Activated naive CD4-positive, alpha-beta T cell treated with anti-CD3 and anti-CD28 coated beads for 36 hours (primary cell): ENCODE results near the gene GSC2. TPM values are rescaled to one million over a fixed set of nuclear protein-coding genes. Genes with fewer than 3 reads are reported as not detected.

ENCODE experiments used
- CTCF ChIA-PET: fragments of 350-600 bp; sonication (Branson Sonifier 250); formaldehyde crosslinking; loops from one replicate; lab custom pipeline; 2021; ENCODE audit warnings: antibody characterized with exemption; lab: Charles Lee
- DNase-seq: peaks from one replicate; pipeline ENCODE4 v3.0.0-alpha.2; 2020
- H3K27ac Mint-ChIP-seq: one replicate; pipeline ENCODE4 v1.8.0; 2021; ENCODE audit warnings: mild to moderate bottlenecking, mixed read lengths
- H3K27me3 Mint-ChIP-seq: one replicate; pipeline ENCODE4 v1.8.0; 2021; ENCODE audit warnings: low read depth, mixed read lengths
- H3K36me3 Mint-ChIP-seq: one replicate; pipeline ENCODE4 v1.8.0; 2021; ENCODE audit warnings: low read depth, mixed read lengths
- H3K4me1 Mint-ChIP-seq: one replicate; pipeline ENCODE4 v1.8.0; 2021; ENCODE audit warnings: low read depth, mixed read lengths
- H3K4me3 Mint-ChIP-seq: one replicate; pipeline ENCODE4 v1.8.0; 2021; ENCODE audit warnings: mild to moderate bottlenecking, moderate library complexity, mixed read lengths
- H3K9me3 Mint-ChIP-seq: one replicate; pipeline ENCODE4 v1.8.0; 2021; ENCODE audit warnings: mixed read lengths
- intact Hi-C: fragments of 100-400 bp; cut with micrococcal nuclease; formaldehyde crosslinking; loops from one replicate; pipeline ENCODE4 v1.15.1; 2023
- total RNA-seq, 2 experiments: library from RNA; stranded (reverse); gene quantifications; one replicate each; pipeline ENCODE4 v1.2.3, GENCODE V29; 2021

GSC2 gene, protein sequence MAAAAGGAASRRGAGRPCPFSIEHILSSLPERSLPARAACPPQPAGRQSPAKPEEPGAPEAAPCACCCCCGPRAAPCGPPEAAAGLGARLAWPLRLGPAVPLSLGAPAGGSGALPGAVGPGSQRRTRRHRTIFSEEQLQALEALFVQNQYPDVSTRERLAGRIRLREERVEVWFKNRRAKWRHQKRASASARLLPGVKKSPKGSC
- total RNA-seq = not detected

DNA sequence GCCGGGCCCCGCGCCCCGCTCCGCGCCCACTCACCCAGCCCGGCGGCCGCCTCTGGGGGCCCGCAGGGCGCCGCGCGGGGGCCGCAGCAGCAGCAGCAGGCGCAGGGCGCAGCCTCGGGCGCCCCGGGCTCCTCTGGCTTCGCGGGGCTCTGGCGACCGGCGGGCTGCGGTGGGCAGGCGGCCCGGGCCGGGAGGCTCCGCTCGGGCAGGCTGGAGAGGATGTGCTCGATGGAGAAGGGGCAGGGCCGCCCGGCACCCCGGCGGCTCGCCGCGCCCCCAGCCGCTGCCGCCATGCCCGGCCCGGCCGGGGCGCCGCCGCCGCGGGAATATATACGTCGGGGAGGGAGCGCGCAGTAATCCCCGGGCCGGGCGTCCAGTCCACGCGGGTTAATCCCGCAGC lies at the start of gene GSC2:
GSC2 (minus strand) TSS at position 302 of the 400 bp plus-strand sequence; CDS start at position 293, 9 bp downstream.
- CTCF ChIA-PET = no interaction called here
- DNase-seq = no peak
- Mint-ChIP-seq H3K27ac (no peak within 1 kb of the TSS), H3K27me3 (peaks cover 48% of the 10 kb centered on the region), H3K4me1 (peaks cover 9% of the 10 kb centered on the region), H3K4me3 (peak within 1 kb of the TSS; percentile 63), H3K9me3 (no peaks in the 10 kb centered on the region), H3K36me3 (peaks cover 6% of the 10 kb centered on the region)
- intact Hi-C loops = no loop called here

DNA sequence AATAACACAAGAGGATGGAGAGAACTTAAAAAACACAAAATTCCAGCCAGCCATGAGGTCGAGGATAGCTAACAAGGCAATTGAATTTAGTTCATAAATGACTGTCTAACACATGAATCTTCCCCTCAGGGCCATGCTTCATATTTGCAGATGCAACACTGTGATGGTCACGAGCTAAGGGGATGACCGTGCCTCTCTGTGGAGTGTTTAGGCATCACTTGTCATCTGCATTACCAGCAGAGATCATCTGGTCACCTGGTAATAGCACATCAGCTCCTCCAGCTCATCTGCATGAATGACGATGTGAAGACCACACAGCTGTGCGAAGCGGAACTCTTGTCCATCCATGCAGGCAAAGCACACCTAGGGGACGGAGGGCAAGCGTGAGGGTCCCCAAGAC lies 49.4 kb upstream of the GSC2 start:
- no peaks in the 10 kb centered on the region for H3K36me3 Mint-ChIP-seq
- no peak overlapping the region for H3K4me3 Mint-ChIP-seq
- no peak for DNase-seq
- CTCF ChIA-PET = no interaction called here
- peaks cover 4% of the 10 kb centered on the region for H3K4me1 Mint-ChIP-seq
- no peaks in the 10 kb centered on the region for H3K9me3 Mint-ChIP-seq
- intact Hi-C loops = no loop called here
- H3K27ac Mint-ChIP-seq = no peak overlapping the region
- H3K27me3 Mint-ChIP-seq = no peaks in the 10 kb centered on the region

DNA sequence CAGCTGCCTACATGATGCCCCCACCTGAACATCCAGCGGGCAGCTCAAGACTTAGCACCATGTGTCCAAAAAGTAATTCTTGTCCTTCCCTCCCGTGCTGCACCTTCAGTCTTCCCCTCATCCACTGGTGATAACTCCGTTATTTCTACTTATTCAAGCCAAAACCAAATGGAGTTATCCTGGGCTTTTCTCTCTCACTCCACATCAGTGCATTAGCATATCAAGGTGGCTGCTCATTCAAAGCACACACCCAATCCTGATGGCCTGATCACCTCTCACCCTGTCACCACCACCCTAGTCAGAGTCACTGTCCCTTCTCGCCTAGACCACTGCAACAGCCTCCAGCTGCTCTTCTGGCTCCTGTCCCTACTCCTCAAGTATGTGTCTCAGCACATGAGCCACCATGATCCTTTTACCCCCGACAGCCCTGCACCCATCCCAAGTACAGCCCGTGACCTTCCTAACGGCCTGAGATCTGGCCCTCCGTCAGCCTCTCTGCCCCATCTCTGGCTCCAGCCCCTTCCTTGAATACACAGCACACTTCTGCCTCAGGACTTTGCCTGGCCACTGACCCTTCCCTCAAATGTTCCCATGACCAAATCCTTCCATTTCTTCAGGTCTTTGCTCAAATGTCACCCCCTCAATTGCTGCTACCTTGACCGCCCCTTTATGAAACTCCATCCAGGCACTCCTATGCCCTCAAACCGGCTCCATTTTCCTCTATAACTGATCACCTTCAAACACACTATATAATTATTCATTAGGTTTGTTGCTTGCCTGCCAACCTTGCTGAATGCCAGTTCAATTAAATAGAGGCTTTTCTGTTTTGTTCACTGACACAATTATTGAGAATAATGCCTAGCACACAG lies 48.1 kb upstream of the GSC2 start:
- CTCF ChIA-PET = no interaction called here
- no peak overlapping the region for H3K27ac Mint-ChIP-seq
- H3K36me3 Mint-ChIP-seq = no peaks in the 10 kb centered on the region
- intact Hi-C loops = no loop called here
- H3K27me3 Mint-ChIP-seq = no peaks in the 10 kb centered on the region
- H3K4me1 Mint-ChIP-seq = peaks cover 4% of the 10 kb centered on the region
- no peak overlapping the region for H3K4me3 Mint-ChIP-seq
- no peak for DNase-seq
- H3K9me3 Mint-ChIP-seq = no peaks in the 10 kb centered on the region

DNA sequence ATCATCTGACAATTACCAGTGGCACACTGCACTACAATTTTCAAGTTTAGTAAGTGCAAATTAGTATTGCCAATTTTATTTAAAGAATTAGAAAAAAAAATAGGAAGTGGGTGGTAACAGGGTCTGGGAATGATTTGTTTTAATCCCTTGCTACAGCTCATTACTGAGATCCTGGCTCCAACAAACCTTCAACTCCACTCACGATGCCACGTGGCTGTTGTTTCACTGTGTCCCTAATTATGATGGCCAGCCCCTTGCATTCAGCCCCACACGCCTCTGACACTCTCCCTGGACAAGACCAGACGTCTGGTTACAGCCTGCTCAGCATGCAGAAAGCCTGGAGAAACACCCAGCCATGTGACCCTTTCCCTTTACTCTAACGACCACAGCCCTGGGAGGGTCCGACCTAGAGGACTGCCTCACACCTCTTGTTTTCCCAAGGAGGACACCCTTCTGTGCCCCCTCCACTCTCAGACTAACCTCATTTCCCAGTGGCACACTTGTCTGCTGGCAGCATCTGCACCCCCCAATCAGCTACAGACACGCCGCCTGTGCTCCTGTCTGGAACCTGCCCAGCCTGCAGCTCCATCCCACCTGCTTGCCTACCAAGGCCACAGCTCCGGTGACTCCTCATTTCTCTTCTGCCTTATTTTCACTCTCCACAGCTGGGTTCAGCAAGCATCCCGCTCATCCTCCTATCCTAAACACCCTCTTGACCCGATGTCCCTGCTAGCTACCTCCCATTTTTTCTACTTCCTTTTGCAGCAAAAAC lies 46.9 kb upstream of the GSC2 start:
- Mint-ChIP-seq H3K4me1 (peaks cover 4% of the 10 kb centered on the region), H3K27me3 (no peaks in the 10 kb centered on the region), H3K27ac (no peak overlapping the region), H3K4me3 (no peak overlapping the region), H3K36me3 (no peaks in the 10 kb centered on the region), H3K9me3 (no peaks in the 10 kb centered on the region)
- no peak for DNase-seq
- CTCF ChIA-PET = no interaction called here
- intact Hi-C loops = no loop called here

DNA sequence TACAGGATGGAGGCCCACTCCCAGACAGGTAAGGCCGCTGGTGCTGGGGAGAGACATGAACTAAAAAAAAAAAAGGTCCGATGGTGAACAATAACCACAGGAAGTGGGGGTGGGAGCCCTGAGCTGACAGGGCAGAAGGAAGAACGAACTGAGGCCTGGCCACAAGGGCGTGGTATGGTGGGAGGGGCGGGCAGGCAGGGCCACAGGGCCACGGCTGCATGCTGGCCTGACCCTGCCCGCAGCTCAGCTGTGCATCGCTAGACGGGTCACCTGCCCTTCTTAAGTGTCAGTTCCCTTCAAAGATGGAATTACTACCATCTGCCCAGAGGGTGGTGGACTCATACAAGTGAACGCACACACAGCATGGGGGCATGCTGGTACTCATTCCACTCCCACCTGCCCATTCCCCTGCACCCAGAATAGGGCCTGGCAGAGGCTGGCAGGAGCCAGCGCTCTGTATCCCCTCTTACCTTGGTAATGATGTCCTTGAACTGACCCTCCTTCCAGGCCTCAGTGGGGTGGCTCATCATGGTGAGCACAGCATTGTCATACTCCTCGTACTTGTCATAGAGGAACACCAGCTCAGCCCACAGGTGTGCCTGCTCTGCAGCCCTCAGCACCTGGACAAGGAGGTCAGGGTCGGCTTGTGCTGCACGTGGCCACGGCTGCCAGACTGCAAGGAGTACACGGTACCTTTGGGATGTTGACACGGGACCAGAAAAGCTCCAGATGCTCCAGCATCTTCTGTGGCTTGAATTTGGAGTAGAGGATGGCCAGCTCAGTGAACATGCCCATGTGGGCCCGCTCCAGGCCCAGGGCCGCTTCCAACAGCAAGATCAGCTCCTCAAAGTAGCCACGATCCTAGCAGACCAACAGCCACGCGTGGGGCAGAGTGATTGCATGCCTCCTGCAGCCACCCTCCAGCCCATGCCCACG lies 46.0 kb upstream of the GSC2 start:
- Mint-ChIP-seq H3K36me3 (no peaks in the 10 kb centered on the region), H3K9me3 (no peaks in the 10 kb centered on the region), H3K27me3 (no peaks in the 10 kb centered on the region), H3K27ac (no peak overlapping the region), H3K4me1 (peaks cover 4% of the 10 kb centered on the region), H3K4me3 (no peak overlapping the region)
- CTCF ChIA-PET = no interaction called here
- DNase-seq = no peak
- intact Hi-C loops = no loop called here

DNA sequence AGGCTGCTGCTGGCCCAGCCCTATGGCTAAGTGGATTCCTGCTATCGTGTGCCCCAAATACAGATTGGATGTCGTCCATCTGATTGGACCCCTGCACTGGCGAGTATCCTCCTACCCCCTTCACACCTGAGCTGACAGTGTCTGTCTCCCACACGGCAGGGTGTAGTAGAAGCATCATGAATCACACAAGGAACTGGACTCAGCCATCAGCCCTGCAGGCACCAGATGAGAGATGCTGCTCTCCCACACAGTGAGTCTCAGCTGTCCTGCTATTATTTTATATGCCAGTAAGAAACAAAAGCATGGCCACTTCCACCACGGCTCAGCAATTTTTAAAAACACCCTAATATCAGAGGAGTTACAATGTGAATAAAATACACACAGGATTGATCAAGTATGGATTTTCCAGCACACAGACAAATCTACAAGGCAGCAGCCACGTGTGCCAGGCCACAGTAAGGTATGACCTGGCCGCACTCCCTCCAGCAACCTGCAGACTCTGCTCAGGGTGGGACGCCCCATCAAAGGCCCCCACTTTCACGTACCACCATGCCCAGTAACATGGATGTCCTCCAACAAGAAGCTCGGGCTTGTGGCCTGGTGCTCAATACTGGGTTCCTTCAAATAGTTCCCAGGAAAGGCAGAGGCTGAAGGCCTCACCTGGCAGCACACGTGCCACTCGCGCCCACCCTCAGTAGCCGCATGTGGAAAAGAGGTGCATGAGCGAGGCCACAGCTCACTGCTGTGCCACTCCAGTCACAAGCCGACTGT lies 44.9 kb upstream of the GSC2 start:
- intact Hi-C loops = no loop called here
- H3K4me1 Mint-ChIP-seq = peaks cover 4% of the 10 kb centered on the region
- H3K4me3 Mint-ChIP-seq = no peak overlapping the region
- no peak for DNase-seq
- H3K27ac Mint-ChIP-seq = no peak overlapping the region
- CTCF ChIA-PET = no interaction called here
- no peaks in the 10 kb centered on the region for H3K27me3 Mint-ChIP-seq
- no peaks in the 10 kb centered on the region for H3K9me3 Mint-ChIP-seq
- no peaks in the 10 kb centered on the region for H3K36me3 Mint-ChIP-seq

DNA sequence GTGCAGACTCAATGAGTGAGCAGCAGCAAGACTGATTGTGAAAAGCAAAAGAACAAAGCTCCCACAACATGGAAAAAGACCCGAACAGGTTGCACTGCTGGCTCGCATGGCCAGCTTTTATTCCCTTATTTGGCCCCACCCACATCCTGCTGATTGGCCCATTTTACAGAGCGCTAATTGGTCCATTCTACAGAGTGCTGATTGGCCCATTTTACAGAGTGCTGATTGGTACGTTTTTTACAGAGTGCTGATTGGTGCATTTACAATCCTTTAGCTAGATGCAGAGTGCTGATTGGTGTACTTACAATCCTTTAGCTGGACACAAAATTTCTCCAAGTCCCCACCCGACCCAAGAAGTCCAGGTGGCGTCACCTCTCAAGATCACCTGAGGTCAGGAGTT lies 43.8 kb upstream of the GSC2 start:
- no peak overlapping the region for H3K27ac Mint-ChIP-seq
- no peaks in the 10 kb centered on the region for H3K9me3 Mint-ChIP-seq
- H3K27me3 Mint-ChIP-seq = no peaks in the 10 kb centered on the region
- intact Hi-C loops = no loop called here
- H3K36me3 Mint-ChIP-seq = no peaks in the 10 kb centered on the region
- peaks cover 4% of the 10 kb centered on the region for H3K4me1 Mint-ChIP-seq
- DNase-seq = no peak
- CTCF ChIA-PET = no interaction called here
- no peak overlapping the region for H3K4me3 Mint-ChIP-seq

DNA sequence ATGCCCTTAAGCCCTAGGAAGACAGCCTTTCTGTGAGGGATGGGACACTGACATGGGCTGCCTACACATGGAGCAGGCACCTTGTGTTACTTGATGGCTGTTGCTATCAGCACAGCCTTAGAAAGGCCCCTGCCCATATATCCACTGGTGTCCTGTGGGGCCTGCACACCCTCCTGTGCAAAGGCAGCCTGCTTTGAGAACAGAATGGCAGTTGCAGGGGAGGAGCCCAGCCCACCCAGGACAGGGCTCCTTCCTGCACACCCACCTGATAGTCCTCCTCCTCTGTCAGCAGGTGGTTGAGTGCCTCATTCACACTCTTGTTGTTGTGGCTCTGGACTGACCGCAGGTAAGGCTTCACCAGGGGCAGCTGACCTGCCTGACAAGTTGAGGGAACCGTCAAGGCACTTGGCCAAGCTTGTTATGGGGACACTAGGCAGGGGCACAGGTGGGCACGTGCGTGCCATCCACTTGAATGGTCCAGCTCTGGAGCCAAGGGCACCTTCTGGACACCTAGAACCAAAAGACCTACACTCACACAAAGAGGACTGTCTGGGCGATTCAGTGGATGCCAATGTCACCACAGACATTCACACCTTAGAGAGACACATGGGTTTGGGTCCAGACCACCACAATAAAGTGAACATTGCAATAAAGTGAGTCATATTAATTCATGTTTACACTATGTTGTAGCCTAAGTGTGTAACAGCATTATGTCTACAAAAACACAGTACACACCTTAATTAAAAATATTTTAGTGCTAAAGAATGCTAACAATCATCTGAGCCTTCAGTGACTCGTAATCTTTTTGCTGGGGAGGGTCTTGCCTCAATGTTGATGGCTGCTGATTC lies 37.8 kb upstream of the GSC2 start:
- intact Hi-C loops = no loop called here
- no peak for DNase-seq
- H3K27me3 Mint-ChIP-seq = no peaks in the 10 kb centered on the region
- H3K27ac Mint-ChIP-seq = no peak overlapping the region
- CTCF ChIA-PET = no interaction called here
- no peaks in the 10 kb centered on the region for H3K9me3 Mint-ChIP-seq
- H3K4me1 Mint-ChIP-seq = no peaks in the 10 kb centered on the region
- no peak overlapping the region for H3K4me3 Mint-ChIP-seq
- no peaks in the 10 kb centered on the region for H3K36me3 Mint-ChIP-seq

DNA sequence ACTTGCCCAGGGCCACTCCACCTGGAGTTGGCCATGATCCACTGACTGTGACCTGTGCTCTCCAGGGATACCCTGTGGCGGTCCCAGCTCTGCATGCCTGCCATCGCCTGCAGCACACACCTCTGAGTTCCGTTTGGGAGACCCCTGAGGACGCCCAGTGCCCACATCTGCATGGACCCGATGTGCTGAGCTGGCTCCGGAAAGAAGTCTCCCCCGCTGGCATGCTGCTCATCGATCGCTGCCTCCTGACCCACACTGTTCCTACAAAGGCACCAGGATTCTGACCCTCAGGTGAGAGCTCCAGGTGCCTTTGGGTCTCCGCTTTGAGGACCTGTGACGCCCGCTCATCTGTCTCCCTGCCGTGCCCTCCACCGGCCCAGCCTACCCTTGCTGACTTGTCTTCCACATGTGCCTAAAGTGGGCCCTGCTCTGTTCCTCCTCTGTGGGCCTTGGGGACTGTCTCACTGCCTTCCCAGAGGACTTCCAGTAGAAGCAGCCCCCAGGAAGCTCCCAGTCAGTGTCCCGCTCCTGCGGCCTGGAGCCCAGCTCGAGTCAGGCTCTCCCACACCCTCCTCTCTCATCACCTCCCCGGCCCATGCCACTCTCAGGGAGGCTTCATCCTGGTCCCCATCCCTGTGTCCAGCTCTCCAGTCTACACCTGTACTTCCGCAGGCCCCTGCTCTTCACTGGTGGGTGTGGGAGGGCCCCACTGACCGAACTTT lies 34.3 kb upstream of the GSC2 start:
- CTCF ChIA-PET = interaction anchor here (1.2 kb wide), 1 partner anchor 22 kb away, joined by 3 read pairs; no protein-coding TSS in a partner anchor
- intact Hi-C loops = no loop called here
- H3K9me3 Mint-ChIP-seq = no peaks in the 10 kb centered on the region

DNA sequence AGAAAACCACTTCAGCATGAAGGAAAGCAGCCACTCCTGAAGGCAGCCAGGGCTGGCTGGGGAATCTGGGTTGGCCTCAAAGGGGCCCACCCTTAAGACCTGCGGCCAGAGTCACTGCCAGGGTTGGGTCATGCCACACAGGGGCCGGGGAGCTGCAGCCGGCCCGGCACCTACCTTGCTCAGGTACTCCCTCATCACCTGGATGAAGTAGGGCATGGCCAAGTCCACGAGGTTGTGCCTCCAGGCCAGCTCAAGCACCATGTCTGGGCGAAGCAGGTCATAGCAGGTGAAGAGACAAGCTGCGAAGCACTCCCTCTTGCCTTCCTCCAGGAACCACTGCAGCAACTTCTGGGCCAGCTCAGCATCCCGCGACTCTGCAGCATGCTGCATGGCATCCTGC lies 33.1 kb upstream of the GSC2 start:
- no peaks in the 10 kb centered on the region for H3K27me3 Mint-ChIP-seq

More for the DNA sequence above, 34.3 kb upstream of the GSC2 start:
- no peak overlapping the region for H3K4me3 Mint-ChIP-seq
- no peak for DNase-seq
- H3K36me3 Mint-ChIP-seq = no peaks in the 10 kb centered on the region
- no peaks in the 10 kb centered on the region for H3K27me3 Mint-ChIP-seq
- peaks cover 18% of the 10 kb centered on the region for H3K4me1 Mint-ChIP-seq
- no peak overlapping the region for H3K27ac Mint-ChIP-seq

More for the DNA sequence above, 33.1 kb upstream of the GSC2 start:
- Mint-ChIP-seq H3K36me3 (no peaks in the 10 kb centered on the region), H3K9me3 (no peaks in the 10 kb centered on the region), H3K4me1 (peaks cover 21% of the 10 kb centered on the region), H3K4me3 (no peak overlapping the region), H3K27ac (no peak overlapping the region)
- CTCF ChIA-PET = interaction anchor here (1.0 kb wide), 1 partner anchor 73 kb away, joined by 4 read pairs; no protein-coding TSS in a partner anchor
- intact Hi-C loops = no loop called here
- no peak for DNase-seq
